Thyroid gland (tissue), 4 donors: Measurements from ENCODE around the gene IGFALS.

Source experiments
- POLR2A ChIP-seq, 2 donors: fragments of 450-650 bp; IDR thresholded peaks; one replicate each; pipeline ENCODE4 v1.6.1; 2017; ENCODE audit warnings: antibody characterized with exemption in 2 of 2, mild to moderate bottlenecking in 2 of 2, moderate library complexity in 1 of 2
- TF ChIP-seq, protein P1 (sequence below), 6 experiments: fragments of 200-600 bp in 3 of 6; fragments of 450-650 bp in 3 of 6; sonication (generic) in 3 of 6; IDR thresholded peaks; one replicate each; pipeline ENCODE4 v1.5.1; 2016 to 2019; ENCODE audit warnings: antibody characterized with exemption in 6 of 6, mild to moderate bottlenecking in 2 of 6, inconsistent platforms in 1 of 6, moderate library complexity in 1 of 6

DNA sequence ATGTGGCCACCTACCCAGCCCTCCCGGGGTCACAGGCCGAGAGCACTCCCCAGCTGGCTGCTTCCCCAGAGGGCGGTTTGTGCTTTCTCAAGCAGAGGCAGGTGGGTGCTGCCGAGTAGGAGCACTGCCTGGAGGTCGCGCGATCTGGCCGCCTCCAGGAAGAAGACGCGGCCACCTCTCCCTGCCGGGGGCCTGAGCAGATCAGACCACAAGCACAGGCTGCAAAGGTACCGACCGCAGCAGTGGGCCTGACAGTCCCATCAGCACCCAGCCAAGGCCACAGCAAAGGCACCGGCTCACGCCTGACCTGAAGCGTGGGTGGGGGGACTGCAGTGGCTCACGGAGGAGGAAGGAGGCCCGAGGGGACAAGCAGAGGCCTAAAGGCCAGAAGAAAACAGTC, 15.2 kb upstream of the IGFALS start:
- TF ChIP-seq, protein P1, sequence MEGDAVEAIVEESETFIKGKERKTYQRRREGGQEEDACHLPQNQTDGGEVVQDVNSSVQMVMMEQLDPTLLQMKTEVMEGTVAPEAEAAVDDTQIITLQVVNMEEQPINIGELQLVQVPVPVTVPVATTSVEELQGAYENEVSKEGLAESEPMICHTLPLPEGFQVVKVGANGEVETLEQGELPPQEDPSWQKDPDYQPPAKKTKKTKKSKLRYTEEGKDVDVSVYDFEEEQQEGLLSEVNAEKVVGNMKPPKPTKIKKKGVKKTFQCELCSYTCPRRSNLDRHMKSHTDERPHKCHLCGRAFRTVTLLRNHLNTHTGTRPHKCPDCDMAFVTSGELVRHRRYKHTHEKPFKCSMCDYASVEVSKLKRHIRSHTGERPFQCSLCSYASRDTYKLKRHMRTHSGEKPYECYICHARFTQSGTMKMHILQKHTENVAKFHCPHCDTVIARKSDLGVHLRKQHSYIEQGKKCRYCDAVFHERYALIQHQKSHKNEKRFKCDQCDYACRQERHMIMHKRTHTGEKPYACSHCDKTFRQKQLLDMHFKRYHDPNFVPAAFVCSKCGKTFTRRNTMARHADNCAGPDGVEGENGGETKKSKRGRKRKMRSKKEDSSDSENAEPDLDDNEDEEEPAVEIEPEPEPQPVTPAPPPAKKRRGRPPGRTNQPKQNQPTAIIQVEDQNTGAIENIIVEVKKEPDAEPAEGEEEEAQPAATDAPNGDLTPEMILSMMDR (IDR thresholded peaks at IDR 0.05): no peak
- no peak for TF ChIP-seq POLR2A (IDR thresholded peaks at IDR 0.05)
